Measurements from ENCODE around the gene PLVAP.

PLVAP gene

DNA sequence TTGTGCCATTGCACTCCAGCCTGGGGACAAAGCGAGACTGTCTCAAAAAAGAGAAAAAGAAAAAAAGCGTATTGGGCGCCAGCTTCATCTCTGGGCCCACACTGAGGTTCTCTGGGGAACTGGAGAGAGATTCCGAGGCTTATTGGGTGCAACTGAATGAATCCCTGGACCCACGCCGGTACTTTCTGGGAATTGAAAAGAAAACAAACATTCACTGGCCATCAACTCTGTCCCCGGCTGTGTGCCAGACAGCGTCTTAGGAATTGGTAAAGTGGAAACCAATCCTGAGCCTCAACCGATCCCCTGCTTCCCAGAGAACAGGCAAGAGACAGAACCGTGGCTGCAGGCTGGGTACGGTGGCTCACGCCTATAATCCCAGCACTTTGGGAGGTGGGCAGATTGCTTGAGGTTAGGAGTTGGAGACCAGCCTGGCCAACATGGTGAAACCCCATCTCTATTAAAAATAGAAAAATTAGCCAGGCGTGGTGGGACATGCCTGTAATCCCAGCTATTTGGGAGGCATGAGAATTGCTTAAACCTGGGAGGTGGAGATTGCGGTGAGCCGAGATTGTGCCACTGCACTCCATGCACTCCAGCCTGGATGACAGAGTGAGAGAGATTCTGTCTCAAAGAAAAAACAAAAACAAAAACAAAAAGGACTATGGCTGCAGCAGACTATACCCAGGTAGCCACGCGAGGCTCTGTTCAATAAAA is 51.1 kb downstream of the PLVAP start:
- no peak overlapping the region for H3K27ac ChIP-seq (ENCODE audit: low read depth, low read length, severe bottlenecking)
- 93 to 95% methylated on average over 15 to 16 of the region's 17 CpGs for WGBS, 2 experiments (ENCODE audit: insufficient coverage in 2 of 2)
- no peak overlapping the region for H3K4me3 ChIP-seq (ENCODE audit: extremely low read depth, insufficient read depth, low read length, poor library complexity, severe bottlenecking)
- peaks cover 29% of the 10 kb centered on the region for H3K36me3 ChIP-seq (ENCODE audit: control insufficient read depth, insufficient read depth, low read length)
- no peaks in the 10 kb centered on the region for H3K9me3 ChIP-seq (ENCODE audit: control insufficient read depth, low read length)
- H3K4me1 ChIP-seq (ENCODE audit: control insufficient read depth, insufficient read depth, low read length, poor library complexity, severe bottlenecking), result peaks cover 18% of the 10 kb centered on the region

DNA sequence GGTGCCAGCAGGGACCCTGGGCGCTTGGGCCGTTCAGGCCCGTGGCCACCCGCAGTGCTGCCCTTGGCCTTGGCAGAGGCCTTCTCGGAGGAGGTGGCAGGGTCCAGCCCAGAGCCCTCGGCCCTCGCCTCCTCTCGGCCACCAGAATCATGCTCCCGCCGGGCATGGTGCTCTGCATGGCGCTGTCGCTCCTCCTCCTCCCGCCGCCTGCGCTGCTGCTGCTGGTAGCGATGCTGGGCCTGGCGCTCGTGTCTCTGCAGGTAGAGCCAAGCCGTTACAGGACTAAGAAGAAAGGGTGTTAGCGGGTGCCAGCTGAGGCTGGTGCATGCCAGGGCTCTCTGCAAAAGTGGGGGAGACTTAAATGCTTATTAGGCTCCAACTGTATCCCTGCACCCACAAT is 52.0 kb downstream of the PLVAP start:
- H3K9me3 ChIP-seq (ENCODE audit: control insufficient read depth, low read length), result no peaks in the 10 kb centered on the region
- no peak overlapping the region for H3K4me3 ChIP-seq (ENCODE audit: extremely low read depth, insufficient read depth, low read length, poor library complexity, severe bottlenecking)
- peaks cover 30% of the 10 kb centered on the region for H3K36me3 ChIP-seq (ENCODE audit: control insufficient read depth, insufficient read depth, low read length)
- WGBS, 2 experiments (ENCODE audit: insufficient coverage in 2 of 2), result 95 to 96% methylated on average over 13 to 20 of the region's 20 CpGs
- H3K27ac ChIP-seq (ENCODE audit: low read depth, low read length, severe bottlenecking), result no peak overlapping the region
- peaks cover 18% of the 10 kb centered on the region for H3K4me1 ChIP-seq (ENCODE audit: control insufficient read depth, insufficient read depth, low read length, poor library complexity, severe bottlenecking)

DNA sequence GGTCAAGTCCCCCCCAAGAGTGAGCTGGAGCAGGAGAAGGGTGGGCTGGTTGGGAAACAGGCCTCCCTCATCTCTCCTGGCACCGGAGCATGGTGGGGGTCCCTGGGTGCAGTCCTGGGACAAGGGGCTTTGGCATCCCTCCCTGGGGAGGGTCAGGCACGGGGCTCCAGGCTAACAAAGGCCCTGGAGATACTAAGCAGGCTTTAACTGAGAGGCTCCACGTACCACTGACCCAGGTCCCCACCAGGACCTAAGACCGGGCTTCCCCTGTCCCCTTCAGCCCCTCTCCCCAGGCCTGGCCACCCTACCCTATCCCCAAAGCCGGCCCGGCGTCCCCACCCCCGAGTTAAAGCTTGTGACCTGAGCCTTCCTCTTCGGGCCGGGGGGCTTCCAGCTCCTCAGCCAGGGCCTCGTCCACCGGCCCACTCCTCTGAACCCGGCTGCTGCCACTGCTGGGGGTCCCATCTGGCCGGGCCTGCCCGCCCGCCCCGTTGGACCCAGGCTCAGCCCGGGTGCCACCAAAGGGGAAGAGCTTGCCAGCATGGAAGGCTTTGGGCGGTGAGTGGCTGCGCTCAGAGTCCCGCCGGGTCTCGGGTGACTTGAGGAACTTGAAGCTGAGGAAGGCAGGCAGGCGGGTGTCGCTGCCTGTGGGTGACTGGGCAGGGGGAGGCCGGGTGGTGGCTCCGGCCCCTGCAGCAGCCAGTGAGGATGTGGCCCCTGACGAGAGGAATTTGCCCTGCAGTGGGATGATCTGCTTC is 52.6 kb downstream of the PLVAP start:
- Histone ChIP-seq H3K4me1 (ENCODE audit: control insufficient read depth, insufficient read depth, low read length, poor library complexity, severe bottlenecking) (peaks cover 18% of the 10 kb centered on the region), H3K9me3 (ENCODE audit: control insufficient read depth, low read length) (no peaks in the 10 kb centered on the region), H3K36me3 (ENCODE audit: control insufficient read depth, insufficient read depth, low read length) (peaks cover 32% of the 10 kb centered on the region), H3K4me3 (ENCODE audit: extremely low read depth, insufficient read depth, low read length, poor library complexity, severe bottlenecking) (no peak overlapping the region), H3K27ac (ENCODE audit: low read depth, low read length, severe bottlenecking) (no peak overlapping the region)
- 93 to 95% methylated on average over 25 to 27 of the region's 28 CpGs for WGBS, 2 experiments (ENCODE audit: insufficient coverage in 2 of 2)

DNA sequence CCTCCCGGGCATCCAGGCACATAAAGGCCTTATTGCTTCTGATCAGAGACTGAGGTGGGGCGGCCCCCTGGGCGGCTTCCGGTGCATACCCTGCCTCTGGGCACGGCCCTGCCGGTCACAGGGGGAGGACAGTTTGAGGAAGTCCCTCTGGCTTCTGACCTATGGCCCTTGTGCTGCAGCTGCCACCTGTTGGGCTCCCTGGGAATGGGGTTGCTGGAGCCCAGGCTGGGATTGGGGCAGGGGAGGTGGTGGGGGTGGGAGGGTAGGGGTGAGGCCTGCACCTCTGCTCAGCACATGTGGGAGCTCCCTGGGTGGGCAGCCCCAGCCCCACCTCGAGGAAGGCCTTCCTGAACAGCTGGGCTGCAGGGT is 53.2 kb downstream of the PLVAP start:
- H3K9me3 ChIP-seq (ENCODE audit: control insufficient read depth, low read length), result no peaks in the 10 kb centered on the region
- H3K4me3 ChIP-seq (ENCODE audit: extremely low read depth, insufficient read depth, low read length, poor library complexity, severe bottlenecking), result no peak overlapping the region
- WGBS, 2 experiments (ENCODE audit: insufficient coverage in 2 of 2), result 91% methylated on average over 5 to 7 of the region's 7 CpGs
- no peak overlapping the region for H3K27ac ChIP-seq (ENCODE audit: low read depth, low read length, severe bottlenecking)
- peaks cover 38% of the 10 kb centered on the region for H3K36me3 ChIP-seq (ENCODE audit: control insufficient read depth, insufficient read depth, low read length)
- H3K4me1 ChIP-seq (ENCODE audit: control insufficient read depth, insufficient read depth, low read length, poor library complexity, severe bottlenecking), result peaks cover 16% of the 10 kb centered on the region

DNA sequence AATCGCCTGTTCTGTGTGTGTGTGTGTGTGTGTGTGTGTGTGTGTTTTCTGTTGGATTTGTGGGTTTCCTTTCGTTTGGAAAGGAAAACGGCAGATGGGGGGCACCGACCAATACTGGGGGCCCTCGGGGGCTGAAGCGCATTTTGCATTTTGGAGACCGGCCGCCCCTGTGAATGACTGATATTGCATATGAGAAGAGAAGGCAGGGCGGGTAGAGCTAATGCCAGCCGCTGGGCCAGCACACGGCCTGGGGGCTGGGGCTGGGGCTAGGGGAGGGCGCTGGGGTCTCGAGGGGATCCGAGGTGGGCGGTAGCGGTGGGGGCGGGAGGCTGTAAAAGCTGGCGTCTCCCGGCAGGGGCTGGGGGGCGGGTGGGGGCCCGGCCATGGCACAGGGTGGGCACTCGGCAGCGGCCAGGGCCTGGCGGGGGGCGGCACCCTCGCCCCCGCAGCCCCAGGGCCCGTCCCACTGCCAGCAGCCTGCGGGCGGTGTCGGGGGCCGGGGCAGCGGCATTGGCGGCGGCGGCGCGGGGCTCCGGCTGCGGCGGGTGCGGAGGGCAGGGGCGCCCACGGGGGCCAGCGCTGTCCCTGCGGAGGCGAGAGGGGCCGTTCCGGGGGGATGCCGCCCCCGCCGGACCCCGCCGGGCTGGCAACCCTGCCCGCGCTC is 53.7 kb downstream of the PLVAP start:
- Histone ChIP-seq H3K4me3 (ENCODE audit: extremely low read depth, insufficient read depth, low read length, poor library complexity, severe bottlenecking) (no peak overlapping the region), H3K9me3 (ENCODE audit: control insufficient read depth, low read length) (no peaks in the 10 kb centered on the region), H3K4me1 (ENCODE audit: control insufficient read depth, insufficient read depth, low read length, poor library complexity, severe bottlenecking) (peaks cover 13% of the 10 kb centered on the region), H3K27ac (ENCODE audit: low read depth, low read length, severe bottlenecking) (no peak overlapping the region), H3K36me3 (ENCODE audit: control insufficient read depth, insufficient read depth, low read length) (peaks cover 43% of the 10 kb centered on the region)
- WGBS, 2 experiments (ENCODE audit: insufficient coverage in 2 of 2), result 90 to 98% methylated on average over 26 to 44 of the region's 56 CpGs

DNA sequence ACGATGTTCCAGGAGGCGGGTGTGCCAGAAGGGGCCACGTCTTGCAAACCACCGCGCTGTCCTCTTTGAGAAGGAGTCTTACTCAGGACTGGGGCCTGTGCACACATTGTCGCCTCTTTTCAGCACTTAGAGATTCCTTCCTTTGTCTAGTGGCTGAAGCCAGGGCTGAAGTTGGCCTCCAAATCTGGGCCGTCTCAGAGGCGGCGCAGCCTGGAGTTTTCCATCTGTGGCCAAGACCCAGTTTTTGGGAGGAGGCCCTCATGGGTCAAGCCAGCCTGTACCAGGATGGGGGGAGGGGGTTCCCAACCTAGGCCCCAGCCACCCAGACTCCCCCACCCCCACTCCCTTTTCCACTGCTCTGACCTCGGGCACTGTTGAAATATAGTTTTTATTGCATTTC is 54.3 kb downstream of the PLVAP start:
- WGBS, 2 experiments (ENCODE audit: insufficient coverage in 2 of 2), result 96% methylated on average over 6 to 9 of the region's 10 CpGs
- H3K27ac ChIP-seq (ENCODE audit: low read depth, low read length, severe bottlenecking), result peak overlapping the region; percentile 33
- H3K36me3 ChIP-seq (ENCODE audit: control insufficient read depth, insufficient read depth, low read length), result peaks cover 45% of the 10 kb centered on the region

DNA sequence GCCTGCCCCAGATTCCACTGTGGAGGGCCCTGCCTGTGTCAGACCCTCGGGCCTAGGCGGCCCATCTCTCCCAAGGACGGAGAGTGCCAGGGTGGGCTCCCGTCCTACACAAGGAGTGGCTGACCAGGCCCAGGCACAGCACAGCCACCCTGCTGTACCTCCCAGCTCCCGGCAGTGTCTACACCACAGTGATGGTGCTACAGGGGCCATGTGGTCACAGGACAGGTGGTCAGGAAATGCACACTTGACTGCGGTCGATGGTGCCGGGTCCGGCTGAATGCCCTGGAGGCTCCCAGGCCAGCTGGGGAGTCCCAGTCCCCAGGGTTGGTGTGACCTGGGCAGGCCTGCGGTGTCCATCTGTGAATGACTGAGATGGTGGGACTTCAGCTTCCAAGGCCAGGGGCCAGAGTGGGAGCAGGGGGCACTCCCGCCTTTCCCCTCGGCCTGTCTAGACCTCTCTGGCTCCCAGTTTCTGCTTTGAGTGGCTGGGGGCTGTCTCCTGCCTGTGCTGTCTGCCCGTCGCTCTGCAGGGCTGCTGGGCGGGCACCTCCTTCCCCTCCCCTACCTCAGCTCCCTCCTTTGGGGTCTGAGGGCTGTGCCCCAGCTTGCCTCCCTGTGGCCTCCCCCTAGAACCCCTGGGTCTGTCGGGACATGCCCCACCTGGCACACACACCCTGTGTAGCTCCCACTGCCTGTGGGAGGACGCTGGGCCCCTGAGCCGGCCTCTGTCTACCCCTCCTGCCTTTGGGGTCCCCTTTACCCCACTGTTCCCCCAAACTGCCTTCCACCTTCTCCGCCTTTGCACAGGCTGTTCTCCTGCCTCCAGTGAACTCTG is 55.3 kb downstream of the PLVAP start:
- Histone ChIP-seq H3K9me3 (ENCODE audit: control insufficient read depth, low read length) (no peaks in the 10 kb centered on the region), H3K27ac (ENCODE audit: low read depth, low read length, severe bottlenecking) (peak overlapping the region; percentile 33), H3K36me3 (ENCODE audit: control insufficient read depth, insufficient read depth, low read length) (peaks cover 53% of the 10 kb centered on the region), H3K4me1 (ENCODE audit: control insufficient read depth, insufficient read depth, low read length, poor library complexity, severe bottlenecking) (peaks cover 7% of the 10 kb centered on the region), H3K4me3 (ENCODE audit: extremely low read depth, insufficient read depth, low read length, poor library complexity, severe bottlenecking) (no peak overlapping the region)
- WGBS, 2 experiments (ENCODE audit: insufficient coverage in 2 of 2), result 96 to 97% methylated on average over 15 to 18 of the region's 19 CpGs

More for the DNA sequence above, 54.3 kb downstream of the PLVAP start:
- Histone ChIP-seq H3K9me3 (ENCODE audit: control insufficient read depth, low read length) (no peaks in the 10 kb centered on the region), H3K4me3 (ENCODE audit: extremely low read depth, insufficient read depth, low read length, poor library complexity, severe bottlenecking) (no peak overlapping the region), H3K4me1 (ENCODE audit: control insufficient read depth, insufficient read depth, low read length, poor library complexity, severe bottlenecking) (peaks cover 13% of the 10 kb centered on the region)

DNA sequence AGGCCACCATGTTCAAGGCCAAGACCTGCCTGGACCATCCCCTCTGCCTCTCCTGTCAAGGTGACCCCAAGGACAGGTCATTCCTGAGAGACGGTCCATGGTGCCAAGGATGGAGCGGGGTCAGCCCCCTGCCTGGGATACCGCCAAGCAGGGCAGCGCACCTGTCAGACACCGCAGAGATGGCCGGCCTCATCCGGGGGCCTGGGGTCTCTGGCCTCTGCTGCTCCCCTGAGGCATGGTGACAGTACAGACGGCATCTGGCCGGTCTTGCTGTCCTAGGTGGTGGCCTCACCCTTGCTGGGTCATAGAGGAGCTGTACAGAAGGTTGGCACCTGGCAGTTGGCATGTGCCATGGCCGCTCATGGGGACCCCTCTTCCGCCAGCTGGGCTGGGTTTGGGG is 56.7 kb downstream of the PLVAP start:
- no peaks in the 10 kb centered on the region for H3K9me3 ChIP-seq (ENCODE audit: control insufficient read depth, low read length)
- no peaks in the 10 kb centered on the region for H3K4me1 ChIP-seq (ENCODE audit: control insufficient read depth, insufficient read depth, low read length, poor library complexity, severe bottlenecking)
- 85 to 86% methylated on average over 11 of the region's 11 CpGs for WGBS, 2 experiments (ENCODE audit: insufficient coverage in 2 of 2)
- peaks cover 61% of the 10 kb centered on the region for H3K36me3 ChIP-seq (ENCODE audit: control insufficient read depth, insufficient read depth, low read length)
- no peak overlapping the region for H3K27ac ChIP-seq (ENCODE audit: low read depth, low read length, severe bottlenecking)
- no peak overlapping the region for H3K4me3 ChIP-seq (ENCODE audit: extremely low read depth, insufficient read depth, low read length, poor library complexity, severe bottlenecking)

DNA sequence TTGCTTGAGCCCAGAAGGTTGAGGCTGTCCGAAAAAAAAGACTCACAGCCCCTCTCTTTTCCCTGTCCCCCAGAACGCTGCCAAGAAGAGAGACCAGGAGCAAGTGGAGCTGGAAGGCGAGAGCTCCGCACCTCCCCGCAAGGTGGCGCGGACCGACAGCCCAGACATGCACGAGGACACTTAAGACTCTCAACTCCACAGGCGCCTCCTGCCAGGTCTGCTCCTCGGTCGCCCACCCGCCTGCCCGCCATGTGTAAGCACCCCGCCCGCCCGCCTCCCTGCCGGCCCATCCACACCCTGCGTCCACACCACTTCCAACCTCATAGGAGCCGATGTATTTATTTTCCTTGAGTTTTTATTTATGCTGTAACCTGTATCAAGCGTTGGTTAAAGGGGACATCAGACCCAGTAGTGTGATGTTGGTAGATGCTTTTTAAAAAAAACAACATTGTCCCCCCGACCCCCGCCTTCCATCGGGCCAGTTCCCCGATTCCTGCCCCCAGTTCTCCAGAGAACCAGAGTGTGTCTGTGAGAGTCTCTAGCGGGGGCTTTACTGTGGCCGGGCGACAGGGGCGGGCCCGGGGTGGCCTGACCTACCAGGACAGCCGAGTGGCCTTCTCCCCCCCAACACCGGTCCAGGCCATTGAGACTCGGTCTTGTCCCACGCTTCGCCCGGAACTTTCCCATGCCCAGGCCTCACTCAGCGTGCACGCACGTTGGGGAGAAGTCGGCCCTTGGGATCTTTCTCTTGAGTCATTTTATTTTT is 57.5 kb downstream of the PLVAP start:
- H3K27ac ChIP-seq (ENCODE audit: low read depth, low read length, severe bottlenecking), result no peak overlapping the region
- peaks cover 63% of the 10 kb centered on the region for H3K36me3 ChIP-seq (ENCODE audit: control insufficient read depth, insufficient read depth, low read length)
- no peaks in the 10 kb centered on the region for H3K4me1 ChIP-seq (ENCODE audit: control insufficient read depth, insufficient read depth, low read length, poor library complexity, severe bottlenecking)
- H3K4me3 ChIP-seq (ENCODE audit: extremely low read depth, insufficient read depth, low read length, poor library complexity, severe bottlenecking), result no peak overlapping the region
- WGBS, 2 experiments (ENCODE audit: insufficient coverage in 2 of 2), result 94 to 95% methylated on average over 26 to 30 of the region's 40 CpGs
- no peaks in the 10 kb centered on the region for H3K9me3 ChIP-seq (ENCODE audit: control insufficient read depth, low read length)

DNA sequence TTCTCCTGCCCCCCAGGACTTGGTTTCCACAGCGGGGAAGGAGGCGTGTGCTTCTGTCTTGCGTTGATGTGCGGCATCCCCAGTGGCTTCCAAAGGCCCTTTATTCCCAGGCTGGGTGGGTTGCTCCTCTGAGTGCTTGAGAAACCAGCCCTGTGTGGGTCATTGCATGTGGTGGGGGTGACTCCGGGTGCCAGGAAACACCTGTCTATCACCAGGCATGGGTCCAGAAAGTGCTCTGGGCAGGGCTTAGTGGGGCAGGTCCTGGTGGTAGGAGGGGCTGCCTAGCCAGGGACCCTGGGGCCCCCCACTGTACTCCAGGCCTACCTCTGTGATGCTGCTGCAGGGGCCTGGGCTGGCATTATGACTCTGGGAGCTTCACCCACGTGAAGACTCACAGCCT is 58.2 kb downstream of the PLVAP start:
- no peaks in the 10 kb centered on the region for H3K4me1 ChIP-seq (ENCODE audit: control insufficient read depth, insufficient read depth, low read length, poor library complexity, severe bottlenecking)
- H3K9me3 ChIP-seq (ENCODE audit: control insufficient read depth, low read length), result no peaks in the 10 kb centered on the region
- H3K27ac ChIP-seq (ENCODE audit: low read depth, low read length, severe bottlenecking), result no peak overlapping the region
- H3K36me3 ChIP-seq (ENCODE audit: control insufficient read depth, insufficient read depth, low read length), result peaks cover 70% of the 10 kb centered on the region
- WGBS, 2 experiments (ENCODE audit: insufficient coverage in 2 of 2), result 93 to 100% methylated on average over 1 to 3 of the region's 6 CpGs
- no peak overlapping the region for H3K4me3 ChIP-seq (ENCODE audit: extremely low read depth, insufficient read depth, low read length, poor library complexity, severe bottlenecking)

Data from mesodermal cell (in vitro differentiated cells).